Measurements from ENCODE around the gene SAMD4A. TPM values are rescaled to one million over a fixed set of nuclear protein-coding genes. Genes with fewer than 3 reads are reported as not detected.
A peak's percentile ranks its signal among the peaks of the same experiment; 100 is the strongest.

The SAMD4A gene
- total RNA-seq (2021; fragmentation: NEBNext Ultra II Directional; extraction: Animal tissue kit (Norgen Biotek cat#: 25700)): 10 to 100 TPM; 33.8 to 53.7 (median 41.0) TPM
- long read RNA-seq, full-length matches to known transcripts: 1 of 19 reads
- long read RNA-seq, partial matches to known transcripts: 3 of 19 reads
- long read RNA-seq, other reads (novel, unspliced or antisense): 15 of 19 reads

GRCh38 chr14:54566410-54567223, at the start of gene SAMD4A:
SAMD4A (plus strand) TSS chr14:54567128; CDS start chr14:54567917, 789 bp downstream.
- Mint-ChIP-seq H3K27ac (peak within 1 kb of the TSS; percentile 95), H3K27me3 (ENCODE audit: insufficient read depth) (peaks cover 4% of the 10 kb centered on the region; the same call in 1 of the 2 replicates), H3K36me3 (ENCODE audit: low read depth) (peaks cover 16% of the 10 kb centered on the region), H3K4me1 (ENCODE audit: low read depth) (peaks cover 54% of the 10 kb centered on the region), H3K9me3 (no peaks in the 10 kb centered on the region), H3K4me3 (peak within 1 kb of the TSS; percentile 99)
- peak; percentile 82 for DNase-seq
- TF ChIP-seq CTCF (IDR thresholded peaks at IDR 0.05): peak; percentile 35; the same call in 1 of the 2 replicates

GRCh38 chr14:54524410-54524809, 42.5 kb upstream of the SAMD4A start:
- DNase-seq: no peak
- Mint-ChIP-seq H3K36me3 (ENCODE audit: low read depth) (peaks cover 9% of the 10 kb centered on the region), H3K27ac (no peak overlapping the region), H3K4me3 (no peak overlapping the region), H3K4me1 (ENCODE audit: low read depth) (peaks cover 5% of the 10 kb centered on the region), H3K27me3 (ENCODE audit: insufficient read depth) (no peaks in the 10 kb centered on the region; the same call in 1 of the 2 replicates), H3K9me3 (no peaks in the 10 kb centered on the region)
- TF ChIP-seq CTCF (IDR thresholded peaks at IDR 0.05): no peak

GRCh38 chr14:54528973-54529372, 38.0 kb upstream of the SAMD4A start:
- H3K4me3 Mint-ChIP-seq: no peak overlapping the region
- no peak for TF ChIP-seq CTCF (IDR thresholded peaks at IDR 0.05)

GRCh38 chr14:54529811-54530210, 37.1 kb upstream of the SAMD4A start:
- no peak for TF ChIP-seq CTCF (IDR thresholded peaks at IDR 0.05)
- Mint-ChIP-seq H3K4me1 (ENCODE audit: low read depth) (peaks cover 16% of the 10 kb centered on the region), H3K4me3 (no peak overlapping the region), H3K27ac (no peak overlapping the region), H3K36me3 (ENCODE audit: low read depth) (peaks cover 4% of the 10 kb centered on the region; the same call in 1 of the 2 replicates), H3K9me3 (no peaks in the 10 kb centered on the region), H3K27me3 (ENCODE audit: insufficient read depth) (no peaks in the 10 kb centered on the region; the same call in 1 of the 2 replicates)
- peak; percentile 78 for DNase-seq

More at GRCh38 chr14:54528973-54529372, 38.0 kb upstream of the SAMD4A start:
- Mint-ChIP-seq H3K9me3 (no peaks in the 10 kb centered on the region), H3K4me1 (ENCODE audit: low read depth) (peaks cover 13% of the 10 kb centered on the region), H3K36me3 (ENCODE audit: low read depth) (no peaks in the 10 kb centered on the region; the same call in 1 of the 2 replicates), H3K27me3 (ENCODE audit: insufficient read depth) (no peaks in the 10 kb centered on the region; the same call in 1 of the 2 replicates), H3K27ac (no peak overlapping the region)
- DNase-seq: no peak

- Mint-ChIP-seq H3K27ac (no peak overlapping the region), H3K36me3 (ENCODE audit: low read depth) (peaks cover 4% of the 10 kb centered on the region; the same call in 1 of the 2 replicates), H3K27me3 (ENCODE audit: insufficient read depth) (no peaks in the 10 kb centered on the region; the same call in 1 of the 2 replicates), H3K9me3 (no peaks in the 10 kb centered on the region), H3K4me1 (ENCODE audit: low read depth) (peaks cover 29% of the 10 kb centered on the region), H3K4me3 (no peak overlapping the region)
- no peak for DNase-seq
- no peak for TF ChIP-seq CTCF (IDR thresholded peaks at IDR 0.05)
Observed at GRCh38 chr14:54532111-54533012, 34.6 kb upstream of the SAMD4A start.
